KMS-11 (cell line): Measurements from ENCODE around the gene PRMT2.

ENCODE experiments used
- H2AFZ ChIP-seq: fragments of 200-600 bp; sonication (generic); 2 replicates; pipeline ENCODE4 v1.6.1; 2016; ENCODE audit warnings: antibody characterized with exemption, mixed run types, low read depth
- H3K27ac ChIP-seq: fragments of 200-600 bp; sonication (generic); 2 replicates; pipeline ENCODE4 v1.6.1; 2016; ENCODE audit warnings: mild to moderate bottlenecking, mixed run types
- H3K27me3 ChIP-seq: fragments of 200-600 bp; sonication (generic); 2 replicates; pipeline ENCODE4 v1.6.1; 2017; ENCODE audit warnings: mild to moderate bottlenecking, low read depth, mixed run types, moderate library complexity; ENCODE audit not compliant: insufficient read depth
- H3K36me3 ChIP-seq: fragments of 200-600 bp; sonication (generic); 2 replicates; pipeline ENCODE4 v1.6.1; 2017; ENCODE audit warnings: mild to moderate bottlenecking, mixed run types; ENCODE audit not compliant: insufficient read depth
- H3K4me1 ChIP-seq: fragments of 200-600 bp; sonication (generic); 2 replicates; pipeline ENCODE4 v1.6.1; 2016; ENCODE audit warnings: mild to moderate bottlenecking, low read depth, mixed run types; ENCODE audit not compliant: poor library complexity, severe bottlenecking
- H3K4me2 ChIP-seq: fragments of 200-600 bp; sonication (generic); 2 replicates; pipeline ENCODE4 v1.7.0; 2016; ENCODE audit warnings: mild to moderate bottlenecking, mixed run types
- H3K4me3 ChIP-seq: fragments of 200-600 bp; sonication (generic); IDR thresholded peaks from 2 replicates; pipeline ENCODE4 v1.6.1; 2017; ENCODE audit warnings: low read depth, low read length, mixed read lengths; ENCODE audit not compliant: insufficient read depth
- H3K79me2 ChIP-seq: fragments of 200-600 bp; sonication (generic); 2 replicates; pipeline ENCODE4 v1.6.1; 2016; ENCODE audit warnings: low read depth, mixed run types; ENCODE audit not compliant: insufficient read depth
- H3K9ac ChIP-seq: fragments of 200-600 bp; sonication (generic); 2 replicates; pipeline ENCODE4 v1.6.1; 2016; ENCODE audit warnings: mild to moderate bottlenecking, mixed run types
- H4K20me1 ChIP-seq: fragments of 200-600 bp; sonication (generic); 2 replicates; pipeline ENCODE4 v1.6.1; 2016; ENCODE audit warnings: mild to moderate bottlenecking, mixed run types; ENCODE audit not compliant: insufficient read depth
- CTCF ChIP-seq: fragments of 200-600 bp; sonication (generic); conservative IDR thresholded peaks from 2 replicates; pipeline ENCODE4 v1.6.1; 2017; ENCODE audit warnings: low read depth, mild to moderate bottlenecking, antibody characterized with exemption, low read length, moderate library complexity, mixed read lengths

PRMT2 gene

GRCh38 chr21:46662765-46663500 lies 27.5 kb downstream of the PRMT2 start:
- H4K20me1 ChIP-seq, result no peaks in the 10 kb centered on the region
- H3K9ac ChIP-seq, result no peak overlapping the region
- H3K4me1 ChIP-seq, result no peaks in the 10 kb centered on the region
- no peaks in the 10 kb centered on the region for H3K36me3 ChIP-seq
- no peak overlapping the region for H3K27ac ChIP-seq
- H2AFZ ChIP-seq, result no peak overlapping the region
- TF ChIP-seq CTCF, result no peak
- H3K4me3 ChIP-seq, result no peak overlapping the region
- H3K4me2 ChIP-seq, result no peak overlapping the region
- H3K27me3 ChIP-seq, result no peaks in the 10 kb centered on the region
- H3K79me2 ChIP-seq, result no peaks in the 10 kb centered on the region

- TF ChIP-seq CTCF, result no peak
These were observed 28.3 kb downstream of the PRMT2 start for GRCh38 chr21:46663754-46664153.

GRCh38 chr21:46664316-46664995 lies 29.0 kb downstream of the PRMT2 start:
- Histone ChIP-seq H3K4me1 (no peaks in the 10 kb centered on the region), H3K27ac (no peak overlapping the region), H3K36me3 (no peaks in the 10 kb centered on the region), H3K9ac (no peak overlapping the region), H3K4me3 (no peak overlapping the region), H3K79me2 (no peaks in the 10 kb centered on the region), H3K27me3 (no peaks in the 10 kb centered on the region), H3K4me2 (no peak overlapping the region), H4K20me1 (no peaks in the 10 kb centered on the region), H2AFZ (no peak overlapping the region)
- no peak for TF ChIP-seq CTCF

More at GRCh38 chr21:46663754-46664153, 28.3 kb downstream of the PRMT2 start:
- Histone ChIP-seq H3K79me2 (no peaks in the 10 kb centered on the region), H3K36me3 (no peaks in the 10 kb centered on the region), H3K27me3 (no peaks in the 10 kb centered on the region), H3K27ac (no peak overlapping the region), H2AFZ (no peak overlapping the region), H4K20me1 (no peaks in the 10 kb centered on the region), H3K9ac (no peak overlapping the region), H3K4me3 (no peak overlapping the region), H3K4me1 (no peaks in the 10 kb centered on the region), H3K4me2 (no peak overlapping the region)

- Histone ChIP-seq H3K4me2 (no peak overlapping the region), H3K9ac (no peak overlapping the region), H3K4me1 (no peaks in the 10 kb centered on the region), H3K79me2 (no peaks in the 10 kb centered on the region), H4K20me1 (no peaks in the 10 kb centered on the region), H3K36me3 (no peaks in the 10 kb centered on the region), H3K27ac (no peak overlapping the region), H2AFZ (no peak overlapping the region), H3K27me3 (no peaks in the 10 kb centered on the region), H3K4me3 (no peak overlapping the region)
- TF ChIP-seq CTCF, result no peak
These were observed 30.1 kb downstream of the PRMT2 start for GRCh38 chr21:46665566-46665965.
